ENCODE data around the gene PHF2.

Gene PHF2

GRCh38 chr9:93575796-93576257 is 557 bp upstream of the PHF2 start:
- Mint-ChIP-seq H3K27ac (peak overlapping the region; percentile 82), H3K4me1 (ENCODE audit: low read depth) (peaks cover 43% of the 10 kb centered on the region), H3K36me3 (no peaks in the 10 kb centered on the region), H3K27me3 (no peaks in the 10 kb centered on the region), H3K9me3 (ENCODE audit: low read depth) (no peaks in the 10 kb centered on the region), H3K4me3 (peak overlapping the region; percentile 85)

- Mint-ChIP-seq H3K27ac (peak overlapping the region; percentile 89), H3K4me3 (peak overlapping the region; percentile 88), H3K4me1 (ENCODE audit: low read depth) (peaks cover 53% of the 10 kb centered on the region), H3K27me3 (no peaks in the 10 kb centered on the region), H3K36me3 (no peaks in the 10 kb centered on the region), H3K9me3 (ENCODE audit: low read depth) (no peaks in the 10 kb centered on the region)
Measured at GRCh38 chr9:93577078-93577974, 942 bp downstream of the PHF2 start.

- H3K27me3 Mint-ChIP-seq, result no peaks in the 10 kb centered on the region
- H3K9me3 Mint-ChIP-seq (ENCODE audit: low read depth), result peaks cover 5% of the 10 kb centered on the region
- H3K4me3 Mint-ChIP-seq, result peak overlapping the region; percentile 88
- H3K36me3 Mint-ChIP-seq, result peaks cover 3% of the 10 kb centered on the region
- H3K4me1 Mint-ChIP-seq (ENCODE audit: low read depth), result peaks cover 61% of the 10 kb centered on the region
- peak overlapping the region; percentile 89 for H3K27ac Mint-ChIP-seq
Measured at GRCh38 chr9:93577975-93578682, 1.7 kb downstream of the PHF2 start.

- Mint-ChIP-seq H3K27ac (no peak overlapping the region), H3K4me3 (peak overlapping the region; percentile 88), H3K27me3 (no peaks in the 10 kb centered on the region), H3K36me3 (peaks cover 5% of the 10 kb centered on the region), H3K9me3 (ENCODE audit: low read depth) (peaks cover 7% of the 10 kb centered on the region), H3K4me1 (ENCODE audit: low read depth) (peaks cover 61% of the 10 kb centered on the region)
Measured at GRCh38 chr9:93578844-93579243, 2.5 kb downstream of the PHF2 start.

- Mint-ChIP-seq H3K36me3 (peaks cover 12% of the 10 kb centered on the region), H3K27ac (no peak overlapping the region), H3K4me3 (no peak overlapping the region)
Measured at GRCh38 chr9:93579711-93580516, 3.5 kb downstream of the PHF2 start.

GRCh38 chr9:93580654-93581380 is 4.4 kb downstream of the PHF2 start:
- Mint-ChIP-seq H3K4me1 (ENCODE audit: low read depth) (peaks cover 58% of the 10 kb centered on the region), H3K27ac (no peak overlapping the region), H3K9me3 (ENCODE audit: low read depth) (peaks cover 7% of the 10 kb centered on the region), H3K27me3 (no peaks in the 10 kb centered on the region), H3K36me3 (peaks cover 13% of the 10 kb centered on the region), H3K4me3 (no peak overlapping the region)

More at GRCh38 chr9:93579711-93580516, 3.5 kb downstream of the PHF2 start:
- Mint-ChIP-seq H3K4me1 (ENCODE audit: low read depth) (peaks cover 62% of the 10 kb centered on the region), H3K9me3 (ENCODE audit: low read depth) (peaks cover 7% of the 10 kb centered on the region), H3K27me3 (no peaks in the 10 kb centered on the region)

- Mint-ChIP-seq H3K27ac (no peak overlapping the region), H3K4me1 (ENCODE audit: low read depth) (peaks cover 64% of the 10 kb centered on the region), H3K9me3 (ENCODE audit: low read depth) (peaks cover 7% of the 10 kb centered on the region), H3K27me3 (no peaks in the 10 kb centered on the region), H3K4me3 (no peak overlapping the region), H3K36me3 (peaks cover 13% of the 10 kb centered on the region)
Measured at GRCh38 chr9:93582115-93582514, 5.7 kb downstream of the PHF2 start.

- no peaks in the 10 kb centered on the region for H3K27me3 Mint-ChIP-seq
- peaks cover 63% of the 10 kb centered on the region for H3K4me1 Mint-ChIP-seq (ENCODE audit: low read depth)
- peaks cover 7% of the 10 kb centered on the region for H3K9me3 Mint-ChIP-seq (ENCODE audit: low read depth)
- no peak overlapping the region for H3K27ac Mint-ChIP-seq
- H3K4me3 Mint-ChIP-seq, result no peak overlapping the region
- peaks cover 13% of the 10 kb centered on the region for H3K36me3 Mint-ChIP-seq
Measured at GRCh38 chr9:93582550-93582949, 6.2 kb downstream of the PHF2 start.

- Mint-ChIP-seq H3K4me1 (ENCODE audit: low read depth) (peaks cover 64% of the 10 kb centered on the region), H3K27me3 (no peaks in the 10 kb centered on the region), H3K9me3 (ENCODE audit: low read depth) (peaks cover 7% of the 10 kb centered on the region), H3K36me3 (peaks cover 13% of the 10 kb centered on the region), H3K4me3 (no peak overlapping the region), H3K27ac (no peak overlapping the region)
Measured at GRCh38 chr9:93585259-93585658, 8.9 kb downstream of the PHF2 start.

- Mint-ChIP-seq H3K4me3 (no peak overlapping the region), H3K36me3 (peaks cover 13% of the 10 kb centered on the region), H3K27ac (no peak overlapping the region), H3K9me3 (ENCODE audit: low read depth) (peaks cover 7% of the 10 kb centered on the region), H3K27me3 (no peaks in the 10 kb centered on the region), H3K4me1 (ENCODE audit: low read depth) (peaks cover 63% of the 10 kb centered on the region)
Measured at GRCh38 chr9:93585695-93586094, 9.3 kb downstream of the PHF2 start.

- peaks cover 13% of the 10 kb centered on the region for H3K36me3 Mint-ChIP-seq
- H3K27me3 Mint-ChIP-seq, result no peaks in the 10 kb centered on the region
- no peak overlapping the region for H3K27ac Mint-ChIP-seq
- peaks cover 65% of the 10 kb centered on the region for H3K4me1 Mint-ChIP-seq (ENCODE audit: low read depth)
- no peak overlapping the region for H3K4me3 Mint-ChIP-seq
- peaks cover 7% of the 10 kb centered on the region for H3K9me3 Mint-ChIP-seq (ENCODE audit: low read depth)
Measured at GRCh38 chr9:93586290-93587057, 10.1 kb downstream of the PHF2 start.

GRCh38 chr9:93587284-93587650 is 10.9 kb downstream of the PHF2 start:
- H3K4me3 Mint-ChIP-seq, result no peak overlapping the region
- no peaks in the 10 kb centered on the region for H3K27me3 Mint-ChIP-seq
- peaks cover 13% of the 10 kb centered on the region for H3K36me3 Mint-ChIP-seq
- H3K9me3 Mint-ChIP-seq (ENCODE audit: low read depth), result peaks cover 7% of the 10 kb centered on the region
- H3K27ac Mint-ChIP-seq, result no peak overlapping the region
- peaks cover 59% of the 10 kb centered on the region for H3K4me1 Mint-ChIP-seq (ENCODE audit: low read depth)

- peaks cover 58% of the 10 kb centered on the region for H3K4me1 Mint-ChIP-seq (ENCODE audit: low read depth)
- H3K4me3 Mint-ChIP-seq, result no peak overlapping the region
- peaks cover 13% of the 10 kb centered on the region for H3K36me3 Mint-ChIP-seq
- H3K27ac Mint-ChIP-seq, result no peak overlapping the region
- no peaks in the 10 kb centered on the region for H3K27me3 Mint-ChIP-seq
- peaks cover 5% of the 10 kb centered on the region for H3K9me3 Mint-ChIP-seq (ENCODE audit: low read depth)
Measured at GRCh38 chr9:93587651-93588347, 11.4 kb downstream of the PHF2 start.
